ENCODE results near the gene CHAD.

Gene CHAD

DNA sequence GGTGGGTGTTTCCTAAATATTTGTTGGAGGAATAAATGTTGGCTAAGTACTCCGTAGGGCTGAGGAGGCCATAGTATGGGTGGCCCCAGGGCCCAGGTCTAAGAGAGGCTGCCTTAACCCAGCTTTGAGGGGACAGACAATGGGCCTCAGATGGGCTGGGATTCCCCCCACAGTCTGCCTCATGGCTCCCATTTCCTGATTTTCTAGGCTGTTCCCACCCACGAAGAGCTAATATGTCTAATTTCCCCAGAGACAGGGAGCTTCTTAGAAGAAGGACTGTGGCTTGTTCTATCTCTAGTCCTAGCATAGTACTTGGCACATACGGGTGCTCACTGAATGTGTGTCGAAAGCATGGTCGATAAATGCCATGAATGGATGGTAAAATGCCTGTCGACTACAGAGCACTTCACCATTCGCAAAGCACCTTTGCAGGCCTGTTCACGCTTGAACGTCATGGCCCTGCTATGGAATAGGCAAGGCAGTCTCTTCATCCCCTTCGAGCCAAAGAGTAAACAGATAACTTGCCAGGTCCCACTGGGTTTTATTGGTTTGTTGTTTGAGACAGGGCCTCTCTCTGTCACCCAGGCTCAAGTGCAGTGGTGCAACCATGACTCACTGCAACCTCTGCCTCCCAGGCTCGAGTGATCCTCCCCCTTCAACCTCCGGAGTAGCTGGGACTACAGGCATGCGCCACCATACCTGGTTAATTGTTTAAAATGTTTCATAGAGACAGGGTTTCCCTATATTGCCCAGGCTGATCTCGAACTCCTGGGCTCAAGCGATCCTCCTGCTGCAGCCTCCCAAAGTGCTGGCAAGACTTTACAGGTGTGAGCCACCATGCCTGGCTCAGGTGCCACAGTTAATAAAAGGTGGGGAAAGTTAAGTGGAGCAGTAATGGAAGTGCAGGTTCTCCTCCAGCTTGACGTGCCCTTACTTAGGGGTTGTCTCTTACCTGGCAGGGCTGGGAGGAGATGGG is 9.7 kb downstream of the CHAD start:
- DNase-seq (ENCODE audit: low read depth in 2 of 2, low spot score in 1 of 2), result no peak

DNA sequence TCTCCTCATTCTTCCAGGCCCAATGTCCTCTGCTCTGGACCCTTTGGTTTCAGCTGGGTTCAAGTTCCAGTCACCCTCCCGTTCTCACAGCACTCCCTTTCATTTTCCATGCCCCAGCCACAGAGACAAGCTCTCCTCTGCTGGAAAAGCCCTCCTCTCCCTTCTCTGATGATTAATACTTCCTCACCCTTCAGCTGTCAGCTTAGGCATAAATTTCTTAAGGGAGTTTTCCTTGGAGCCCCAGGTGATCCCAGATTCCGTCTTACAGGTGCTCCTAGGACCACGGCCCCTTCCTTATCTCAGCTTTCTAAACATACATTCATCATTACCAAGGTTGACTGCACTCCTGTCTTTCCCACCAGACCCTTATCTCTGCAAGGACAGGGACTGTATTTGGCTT is 10.4 kb downstream of the CHAD start:
- no peak for DNase-seq (ENCODE audit: low read depth in 2 of 2, low spot score in 1 of 2)

DNA sequence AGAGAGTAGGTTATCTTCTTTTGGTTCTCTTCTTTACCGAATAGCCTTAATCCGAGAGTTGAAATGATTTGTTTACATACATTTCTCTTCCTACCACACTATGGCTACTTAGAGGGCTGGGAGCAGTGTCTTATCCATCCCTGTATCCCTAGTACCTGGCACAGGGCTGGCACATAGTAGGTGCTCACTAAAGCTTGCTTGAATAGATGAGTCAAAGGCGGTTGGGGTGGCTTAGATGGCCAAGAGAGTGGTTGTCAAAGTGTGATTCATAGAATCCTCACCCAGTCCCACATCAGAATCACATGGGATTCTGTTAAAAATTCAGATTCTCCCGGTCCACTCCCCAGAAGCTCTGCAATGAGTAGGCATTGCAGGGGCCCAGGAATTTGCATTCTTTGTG is 11.1 kb downstream of the CHAD start:
- DNase-seq (ENCODE audit: low read depth in 2 of 2, low spot score in 1 of 2), result no peak

DNA sequence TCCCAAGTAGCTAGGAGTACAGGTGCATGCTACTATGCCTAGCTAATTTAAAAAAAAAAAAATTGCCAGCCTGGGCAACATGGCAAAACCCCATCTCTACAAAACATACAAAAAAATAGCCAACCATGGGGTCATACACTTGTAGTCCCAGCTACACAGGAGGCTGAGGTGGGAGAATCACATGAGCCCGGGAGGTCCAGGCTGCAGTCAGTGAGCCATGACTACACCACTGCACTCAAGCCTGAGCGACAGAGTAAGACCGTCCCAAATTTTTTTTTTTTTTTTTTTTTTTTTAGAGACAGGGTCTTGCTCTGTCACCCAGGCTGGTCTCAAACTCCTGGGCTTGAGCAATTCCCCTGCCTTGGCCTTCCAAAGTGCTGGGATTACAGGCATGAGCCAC is 14.8 kb downstream of the CHAD start:
- no peak for DNase-seq (ENCODE audit: low read depth in 2 of 2, low spot score in 1 of 2)

DNA sequence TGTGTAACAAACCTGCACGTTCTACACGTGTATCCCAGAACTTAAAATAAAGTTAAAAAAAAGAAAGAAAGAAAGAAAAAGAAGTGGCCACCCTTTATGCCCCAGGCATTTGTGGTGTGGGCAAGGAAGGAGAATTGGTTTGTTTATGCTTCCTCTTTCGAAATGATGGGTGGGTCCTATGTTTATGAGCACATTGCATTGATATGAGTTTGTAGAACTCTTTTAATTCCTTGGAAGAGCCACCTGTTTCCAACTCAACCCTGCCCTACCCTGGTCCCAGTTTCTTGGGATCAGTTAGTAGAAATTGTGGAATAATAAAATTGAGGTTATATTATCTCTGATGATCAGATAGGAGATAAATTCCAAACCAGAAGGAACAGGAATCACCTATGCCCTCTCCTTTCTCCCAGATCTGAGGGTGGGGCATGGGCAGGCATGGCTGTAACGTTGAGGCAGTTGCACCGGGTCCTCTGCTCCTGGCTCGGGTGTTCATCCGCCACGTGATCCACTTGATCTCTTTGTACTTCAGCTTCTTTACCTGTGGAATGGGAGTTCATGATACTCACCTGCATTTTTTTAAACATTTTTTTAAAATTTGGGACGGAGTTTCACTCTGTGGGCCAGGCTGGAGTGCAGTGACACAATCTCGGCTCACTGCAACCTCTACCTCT is 15.9 kb downstream of the CHAD start:
- DNase-seq (ENCODE audit: low read depth in 2 of 2, low spot score in 1 of 2), result no peak

DNA sequence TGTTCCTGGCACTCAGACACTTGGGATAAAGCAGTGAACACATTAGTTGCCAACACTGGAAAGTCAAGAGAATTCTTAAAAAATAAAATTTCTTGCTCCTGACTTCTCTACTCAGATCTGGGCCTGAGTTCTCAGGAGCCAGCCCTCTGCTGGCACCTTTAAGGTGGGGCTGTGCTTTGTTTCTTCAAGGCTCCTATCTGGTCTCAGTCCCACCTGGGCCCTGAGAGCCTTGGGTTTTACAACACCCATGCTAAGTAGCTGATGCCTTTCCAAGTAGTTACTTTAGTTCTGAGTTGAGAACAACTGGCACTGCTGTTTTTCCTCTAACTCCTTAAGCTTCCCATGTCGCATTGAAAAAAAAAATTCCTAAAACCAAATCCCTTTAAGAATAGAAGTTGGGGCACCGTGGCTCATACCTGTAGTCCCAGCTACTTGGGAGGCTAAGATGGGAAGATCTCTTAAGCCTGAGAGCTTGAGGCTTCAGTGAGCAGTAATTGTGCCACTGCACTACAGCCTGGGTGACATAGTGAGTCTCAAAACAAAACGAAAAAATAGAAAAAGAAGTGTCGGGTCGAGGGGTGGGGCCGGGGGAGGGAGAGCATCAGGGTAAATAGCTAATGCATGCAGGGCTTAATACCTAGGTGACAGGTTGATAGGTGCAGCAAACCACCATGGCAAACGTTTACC is 16.6 kb downstream of the CHAD start:
- no peak for DNase-seq (ENCODE audit: low read depth in 2 of 2, low spot score in 1 of 2)

DNA sequence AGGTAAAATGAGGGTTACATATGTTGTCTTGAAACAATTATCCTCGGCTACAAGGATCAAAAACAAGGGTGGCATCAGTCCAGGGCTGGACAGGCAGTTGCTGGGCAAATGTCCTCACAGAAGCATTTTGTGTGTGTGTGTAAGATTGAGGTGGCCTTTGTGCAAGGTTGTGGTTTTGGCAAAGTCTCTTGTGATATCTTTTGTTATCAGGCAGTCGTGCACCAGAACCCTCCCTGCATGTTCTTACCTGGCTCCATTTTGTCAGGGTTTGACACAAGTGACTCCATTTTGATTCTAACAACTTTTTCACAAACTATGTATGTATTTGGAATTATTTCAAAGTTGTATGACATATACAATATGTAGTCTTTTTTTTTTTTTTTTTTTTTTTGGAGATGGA is 20.0 kb downstream of the CHAD start:
- DNase-seq (ENCODE audit: low read depth in 2 of 2, low spot score in 1 of 2), result no peak

DNA sequence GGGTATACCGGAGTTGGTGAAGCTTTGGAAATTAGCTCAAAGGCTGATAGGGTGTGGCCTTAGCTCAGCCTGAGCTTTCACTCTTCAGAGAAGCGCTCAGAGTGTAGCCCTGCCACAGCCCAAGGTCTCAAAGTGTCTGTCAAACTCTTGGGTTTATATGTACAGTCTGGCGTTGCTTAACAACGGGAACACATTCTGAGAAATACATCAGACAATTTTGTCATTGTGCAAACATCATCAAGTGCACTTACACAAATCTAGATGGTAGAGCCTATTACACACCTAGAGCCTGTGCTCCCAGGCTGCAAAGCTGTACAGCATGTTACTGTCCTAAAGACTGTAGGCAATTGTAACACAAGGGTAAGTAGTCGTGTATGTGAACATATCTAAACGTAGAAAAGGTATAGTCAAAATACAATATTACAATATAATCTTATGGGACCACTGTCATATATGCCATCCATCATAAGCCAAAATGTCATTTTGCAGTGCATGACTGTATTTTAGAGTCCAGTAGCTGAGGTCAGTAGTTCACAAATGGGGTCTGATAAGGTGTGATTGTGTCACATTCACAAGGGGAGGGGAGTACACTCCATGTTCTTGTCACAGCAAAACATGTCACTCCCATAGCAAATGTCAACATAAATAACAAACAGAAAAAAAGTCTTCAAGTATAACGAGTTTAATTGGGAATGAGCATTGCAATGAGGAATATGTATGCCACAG is 20.6 kb downstream of the CHAD start:
- no peak for DNase-seq (ENCODE audit: low read depth in 2 of 2, low spot score in 1 of 2)

DNA sequence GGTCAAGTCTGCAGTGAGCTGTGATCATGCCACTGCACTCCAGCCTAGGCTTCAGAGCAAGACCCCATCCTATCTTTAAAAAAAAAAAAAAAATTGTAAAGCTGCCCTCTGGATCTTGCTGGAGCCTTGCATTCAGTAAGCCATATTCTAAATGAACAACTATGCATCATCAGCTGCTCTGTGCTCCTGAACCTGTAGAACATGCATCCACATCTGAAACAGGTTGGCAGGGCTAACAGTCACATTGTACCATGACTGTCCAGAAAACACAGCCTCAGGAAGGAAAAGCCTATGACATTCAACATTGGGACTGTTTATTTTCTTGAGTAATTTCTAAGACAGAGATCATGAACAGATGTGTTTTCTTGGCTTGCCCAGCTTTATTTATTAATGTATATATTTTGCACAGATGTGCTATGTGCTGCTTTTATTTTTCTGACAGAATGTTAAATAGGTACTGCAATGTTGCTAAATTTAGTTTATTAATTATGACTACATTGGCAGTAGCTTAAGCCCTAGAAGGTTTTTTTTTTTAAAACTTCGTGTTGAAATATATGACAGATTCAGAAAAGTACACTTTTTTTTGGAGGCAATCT is 22.9 kb downstream of the CHAD start:
- no peak for DNase-seq (ENCODE audit: low read depth in 2 of 2, low spot score in 1 of 2)

DNA sequence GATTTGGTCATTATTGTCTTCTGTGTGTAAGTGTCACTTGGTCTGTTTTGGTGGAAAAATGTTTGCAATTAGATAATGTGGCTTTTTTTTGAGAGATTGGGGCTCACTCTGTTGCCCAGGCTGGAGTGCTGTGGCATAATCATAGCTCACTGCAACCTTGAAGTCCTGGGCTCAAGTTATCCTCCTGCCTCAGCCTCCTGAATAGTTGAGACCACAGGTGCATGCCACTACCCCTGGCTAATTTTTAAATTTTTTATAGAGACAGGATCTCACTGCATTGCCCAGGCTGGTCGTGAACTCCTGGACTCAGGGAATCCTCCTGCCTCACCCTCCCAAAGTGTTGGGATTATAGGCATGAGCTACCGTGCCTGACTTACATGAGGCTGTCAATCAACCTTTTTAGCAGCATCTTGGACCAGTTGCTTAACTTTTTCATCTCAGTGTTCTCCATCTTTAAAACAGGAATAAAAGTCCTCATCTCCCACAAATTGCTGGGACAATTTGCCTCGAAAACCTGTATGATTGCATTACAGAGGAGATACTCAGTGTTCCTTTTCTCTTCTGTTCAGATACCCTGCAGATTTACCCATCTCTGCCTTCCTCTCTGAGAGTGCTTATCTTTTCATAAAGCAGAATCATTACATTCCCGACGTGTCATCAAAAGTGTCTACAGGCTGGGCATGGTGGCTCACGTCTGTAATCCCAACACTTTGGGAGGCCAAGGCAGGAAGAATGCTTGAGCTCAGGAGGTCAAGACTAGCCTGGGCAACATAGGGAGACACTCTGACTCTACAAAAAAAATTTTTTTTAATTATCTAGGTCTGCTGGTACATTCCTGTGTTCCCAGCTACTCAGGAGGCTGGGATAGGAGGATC is 23.6 kb downstream of the CHAD start:
- no peak for DNase-seq (ENCODE audit: low read depth in 2 of 2, low spot score in 1 of 2)

DNA sequence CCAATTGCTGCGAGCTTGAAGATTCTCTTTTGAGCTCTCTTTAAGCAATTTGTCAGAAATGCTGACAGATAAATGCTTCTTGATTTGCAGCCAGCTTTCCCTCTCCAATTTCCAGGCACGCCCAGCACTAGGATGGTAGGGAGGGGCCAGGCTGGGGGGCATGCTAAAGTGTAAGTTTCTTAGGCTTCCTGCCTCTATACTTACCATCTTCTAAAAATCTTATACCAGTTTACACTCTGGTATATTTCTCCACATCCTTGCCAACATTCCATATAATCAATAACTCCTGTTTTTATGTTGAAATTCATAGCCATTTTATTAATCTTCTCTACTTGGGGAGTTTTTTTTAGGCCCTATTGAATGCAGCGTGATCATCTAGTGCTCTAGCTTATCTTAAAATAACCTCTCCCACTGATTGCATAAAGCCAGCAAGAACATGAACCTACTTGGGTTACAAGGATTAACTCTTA is 25.1 kb downstream of the CHAD start:
- DNase-seq (ENCODE audit: low read depth in 2 of 2, low spot score in 1 of 2), result no peak

DNA sequence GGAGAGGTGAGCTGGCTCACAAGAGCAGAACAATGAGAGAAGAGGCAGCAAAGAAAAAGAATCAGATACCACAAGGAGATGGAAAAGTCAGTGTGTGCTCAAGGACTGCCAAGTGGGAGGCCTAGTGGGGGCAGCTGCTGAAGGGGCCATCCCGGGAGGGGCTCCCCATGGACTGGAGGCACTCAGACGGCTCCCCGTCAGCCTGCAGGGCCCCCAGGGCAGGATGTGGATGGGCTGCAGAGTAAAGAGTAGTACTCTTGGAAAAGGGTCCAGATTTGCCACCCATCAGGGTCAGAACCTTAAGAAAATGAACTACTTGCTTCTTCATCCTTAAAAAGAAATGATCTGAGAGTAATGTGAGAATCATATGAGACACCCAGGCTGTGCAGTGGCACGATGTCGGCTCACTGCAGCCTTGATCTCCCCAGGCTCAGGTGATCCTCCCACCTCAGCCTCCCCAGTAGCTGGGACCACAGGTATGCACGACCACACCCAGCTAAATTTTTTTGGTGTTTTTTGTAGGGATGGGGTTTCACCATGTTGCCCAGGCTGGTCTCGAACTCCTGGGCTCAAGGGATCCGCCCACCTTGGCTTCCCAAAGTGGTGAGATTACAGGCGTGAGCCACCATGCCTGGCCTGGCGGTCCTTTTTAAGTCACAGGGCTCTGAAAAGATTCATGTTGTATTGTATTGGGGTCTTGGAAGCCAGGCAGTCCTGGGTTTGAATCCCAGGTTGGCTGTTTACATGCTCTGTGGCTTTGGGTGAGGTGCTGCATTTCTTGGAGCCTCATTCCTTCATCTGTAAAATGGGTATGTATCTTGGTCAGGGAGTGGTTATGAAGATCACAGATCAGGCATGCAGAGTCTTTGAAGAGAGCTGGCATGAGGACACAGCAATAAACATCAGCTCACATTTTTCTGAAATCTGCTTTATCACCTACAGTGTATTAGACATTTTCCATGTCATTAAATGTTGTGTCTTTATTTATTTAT is 27.5 kb downstream of the CHAD start:
- DNase-seq (ENCODE audit: low read depth in 2 of 2, low spot score in 1 of 2), result no peak

DNA sequence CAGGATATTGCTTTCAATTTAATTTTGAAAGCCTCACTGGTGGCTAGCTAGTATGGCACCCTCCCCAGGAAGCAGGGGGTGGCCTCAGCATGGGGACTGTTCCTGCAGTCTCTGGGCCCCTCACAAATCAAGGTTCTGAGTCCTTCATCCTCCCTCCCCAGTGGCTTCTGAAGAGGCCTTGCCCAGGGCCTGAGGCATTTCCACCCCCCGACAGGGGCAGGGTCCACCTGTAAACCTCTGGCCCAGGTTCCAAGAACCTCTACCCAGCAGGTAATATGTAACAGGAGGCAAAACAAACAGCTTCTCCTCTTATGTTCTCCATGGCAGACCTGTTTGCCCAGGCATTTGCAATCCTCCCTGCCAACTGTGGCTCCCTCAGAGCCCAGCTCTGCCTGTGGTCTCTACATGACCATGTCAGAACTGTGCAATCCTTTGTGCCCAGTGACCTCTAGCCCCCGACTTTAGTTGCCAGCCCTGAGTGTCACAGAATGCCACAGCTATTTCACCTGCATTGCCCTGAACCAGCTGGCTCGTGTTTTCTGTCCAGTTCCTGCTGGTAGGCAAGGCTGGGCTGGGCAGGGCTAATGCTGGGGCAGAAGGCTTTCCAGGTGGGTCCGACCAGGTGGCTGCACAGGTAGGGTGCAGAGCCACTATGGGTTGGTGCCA is 28.4 kb downstream of the CHAD start:
- DNase-seq (ENCODE audit: low read depth in 2 of 2, low spot score in 1 of 2), result no peak

DNA sequence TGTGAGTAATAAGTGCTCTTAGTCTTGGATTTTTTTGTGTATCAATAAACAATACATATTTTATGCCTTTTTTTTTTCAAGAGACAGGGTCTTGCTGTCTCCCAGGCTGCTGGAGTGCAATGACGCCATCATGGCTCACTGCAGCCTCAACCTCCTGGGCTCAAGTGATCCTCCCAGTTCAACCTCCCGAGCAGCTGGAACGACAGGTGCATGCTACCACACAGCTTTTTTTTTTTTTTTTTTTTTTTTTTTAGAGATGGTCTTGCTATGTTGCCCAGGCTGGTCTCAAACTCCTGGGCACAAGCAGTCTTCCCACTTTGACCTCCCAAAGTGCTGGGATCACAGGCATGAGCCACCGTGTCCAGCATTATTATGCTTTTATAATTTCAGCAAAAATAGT is 29.7 kb downstream of the CHAD start:
- DNase-seq (ENCODE audit: low read depth in 2 of 2, low spot score in 1 of 2), result no peak

DNA sequence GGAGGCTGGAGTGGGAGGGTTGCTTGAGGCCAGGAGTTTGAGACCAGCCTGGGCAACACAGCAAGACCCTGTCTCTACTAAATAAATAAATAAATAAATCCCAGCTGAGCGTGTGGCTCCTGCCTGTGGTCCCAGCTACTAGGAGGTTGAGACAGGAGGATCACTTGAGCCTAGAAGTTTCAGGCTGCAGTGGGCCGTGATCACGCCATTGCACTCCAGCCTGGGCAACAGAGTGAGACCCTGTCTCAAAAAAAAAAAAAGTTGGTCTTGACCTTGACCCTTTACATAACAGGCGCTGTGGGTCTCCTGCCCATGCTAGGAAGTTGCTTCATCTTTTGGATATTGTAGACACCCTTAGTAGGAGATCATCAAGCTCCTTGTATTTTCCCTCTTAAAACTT is 31.3 kb downstream of the CHAD start:
- DNase-seq (ENCODE audit: low read depth in 2 of 2, low spot score in 1 of 2), result no peak

DNA sequence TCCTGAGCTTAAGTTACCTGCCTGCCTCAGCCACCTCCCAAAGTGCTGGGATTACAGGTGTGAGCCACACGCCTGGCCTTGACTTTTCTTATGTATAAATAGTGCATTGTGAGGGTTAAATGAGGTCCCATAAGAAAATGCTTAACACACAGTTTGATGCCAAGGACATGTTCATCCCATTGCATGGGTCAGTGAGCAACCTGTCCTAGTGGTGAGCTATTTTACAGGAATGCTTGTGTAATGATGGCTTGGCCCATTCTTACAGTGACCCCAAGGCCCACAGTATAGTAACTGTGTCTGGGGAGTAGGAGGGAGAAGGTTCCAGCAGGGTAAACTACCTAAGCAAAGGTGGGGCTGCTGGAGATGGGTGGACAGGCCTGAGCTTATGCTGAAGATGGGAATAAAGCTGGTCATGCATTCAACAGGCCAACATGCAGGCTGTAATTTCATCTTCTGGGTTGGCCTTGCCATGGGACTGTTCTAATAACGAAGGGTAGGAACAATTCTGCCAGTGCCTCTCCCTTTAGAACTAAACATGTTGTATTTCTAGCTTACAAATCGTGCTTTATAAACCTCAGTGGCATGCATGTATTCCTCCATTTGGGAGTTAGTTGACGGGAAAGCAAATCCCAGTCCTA is 36.4 kb downstream of the CHAD start:
- DNase-seq (ENCODE audit: low read depth in 2 of 2, low spot score in 1 of 2), result no peak

DNA sequence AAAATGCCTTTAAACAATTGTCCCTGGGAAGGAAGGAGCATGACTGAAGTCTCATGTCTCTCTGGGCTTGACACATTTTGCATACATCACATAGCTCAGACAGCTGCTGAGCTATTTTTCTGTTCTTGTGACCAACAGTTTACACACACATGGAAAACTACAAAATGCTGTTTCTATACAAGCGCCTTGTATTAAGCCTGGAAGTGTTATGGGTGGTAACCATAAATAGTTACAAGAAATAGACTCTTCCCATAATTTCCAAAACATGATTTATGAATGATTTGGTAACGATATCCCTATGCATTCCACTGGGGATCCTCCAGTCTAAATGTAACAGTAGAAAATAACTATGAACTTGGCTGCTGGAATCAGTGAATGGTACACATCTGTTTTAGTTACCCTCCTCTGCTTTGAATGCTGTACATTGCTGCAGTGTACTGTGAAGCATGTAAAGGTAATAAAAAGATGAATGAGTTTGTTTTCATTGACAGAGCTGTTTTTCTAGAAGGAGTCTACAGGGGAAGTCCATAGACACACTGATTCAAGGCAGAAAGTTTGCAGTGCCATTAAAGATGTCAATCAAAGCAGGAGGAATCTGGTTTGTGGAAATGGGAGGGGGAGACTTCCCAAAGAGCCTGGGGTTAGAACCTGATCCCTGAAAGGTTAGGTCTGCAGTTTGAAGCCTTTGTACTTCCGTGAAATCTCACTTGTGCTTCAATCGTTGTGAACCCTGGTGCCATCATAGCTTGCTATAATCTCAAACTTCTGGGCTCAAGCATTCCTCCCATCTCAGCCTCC is 37.7 kb downstream of the CHAD start:
- DNase-seq (ENCODE audit: low read depth in 2 of 2, low spot score in 1 of 2), result no peak
